ENCODE results near the gene LTBP1.

- TF ChIP-seq, protein P1, sequence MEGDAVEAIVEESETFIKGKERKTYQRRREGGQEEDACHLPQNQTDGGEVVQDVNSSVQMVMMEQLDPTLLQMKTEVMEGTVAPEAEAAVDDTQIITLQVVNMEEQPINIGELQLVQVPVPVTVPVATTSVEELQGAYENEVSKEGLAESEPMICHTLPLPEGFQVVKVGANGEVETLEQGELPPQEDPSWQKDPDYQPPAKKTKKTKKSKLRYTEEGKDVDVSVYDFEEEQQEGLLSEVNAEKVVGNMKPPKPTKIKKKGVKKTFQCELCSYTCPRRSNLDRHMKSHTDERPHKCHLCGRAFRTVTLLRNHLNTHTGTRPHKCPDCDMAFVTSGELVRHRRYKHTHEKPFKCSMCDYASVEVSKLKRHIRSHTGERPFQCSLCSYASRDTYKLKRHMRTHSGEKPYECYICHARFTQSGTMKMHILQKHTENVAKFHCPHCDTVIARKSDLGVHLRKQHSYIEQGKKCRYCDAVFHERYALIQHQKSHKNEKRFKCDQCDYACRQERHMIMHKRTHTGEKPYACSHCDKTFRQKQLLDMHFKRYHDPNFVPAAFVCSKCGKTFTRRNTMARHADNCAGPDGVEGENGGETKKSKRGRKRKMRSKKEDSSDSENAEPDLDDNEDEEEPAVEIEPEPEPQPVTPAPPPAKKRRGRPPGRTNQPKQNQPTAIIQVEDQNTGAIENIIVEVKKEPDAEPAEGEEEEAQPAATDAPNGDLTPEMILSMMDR (IDR thresholded peaks at IDR 0.05): no peak
- no peak for TF ChIP-seq EP300 (IDR thresholded peaks at IDR 0.05)
- no peak for TF ChIP-seq POLR2A (IDR thresholded peaks at IDR 0.05)
These were observed 375.2 kb downstream of the LTBP1 start for GRCh38 chr2:33321876-33322483.

Measured in ovary (tissue), 3 donors.